T1000 (cell line): ENCODE data around the gene ADISSP.
"Not testable (repeated sequence)": the region's sequence is repeated elsewhere in the genome, so short reads cannot be mapped to it uniquely, and the experiment has no call there.

Experiments used
- DNase-seq: peaks from one replicate; lab custom pipeline; 2025; ENCODE audit warnings: mixed read lengths; lab: John Stamatoyannopoulos, UW

The ADISSP gene

DNA sequence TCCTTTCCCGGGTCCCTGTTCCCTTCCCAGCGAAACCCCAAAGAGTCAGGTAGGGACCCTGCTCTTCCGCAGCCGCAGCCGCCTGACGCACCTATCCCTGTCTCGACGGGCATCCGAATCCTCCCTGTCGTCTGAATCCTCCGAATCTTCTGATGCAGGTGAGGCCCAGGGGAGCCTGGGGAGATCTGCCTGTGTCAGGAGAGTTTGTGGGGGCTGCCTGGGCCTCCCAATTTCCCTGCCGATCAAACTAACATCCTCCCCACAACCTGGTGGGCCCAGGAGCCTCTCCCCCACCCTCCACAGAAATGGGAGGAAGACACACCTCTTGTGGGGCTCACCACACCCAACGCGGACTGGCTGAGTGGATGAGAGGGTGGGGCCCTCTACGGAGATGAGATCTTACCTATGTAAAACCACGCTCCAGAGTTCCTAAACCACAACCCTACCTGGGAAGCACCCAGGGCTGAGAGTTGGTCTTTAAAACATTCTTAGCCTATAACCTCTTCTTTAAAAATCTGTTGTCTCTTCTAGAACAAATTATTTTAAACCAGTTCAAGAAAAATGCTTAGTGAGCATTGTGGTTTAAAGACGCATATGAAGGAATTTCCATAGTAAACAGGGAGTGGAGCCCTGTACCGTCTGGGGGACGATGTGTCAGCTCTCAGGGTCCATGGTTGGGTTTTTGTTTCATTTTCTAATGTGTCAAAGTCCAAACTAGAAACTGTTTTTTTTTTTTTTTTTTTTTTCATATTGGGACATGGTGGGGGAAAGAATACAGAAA lies 30.2 kb upstream of the ADISSP start:
- DNase-seq = no peak

DNA sequence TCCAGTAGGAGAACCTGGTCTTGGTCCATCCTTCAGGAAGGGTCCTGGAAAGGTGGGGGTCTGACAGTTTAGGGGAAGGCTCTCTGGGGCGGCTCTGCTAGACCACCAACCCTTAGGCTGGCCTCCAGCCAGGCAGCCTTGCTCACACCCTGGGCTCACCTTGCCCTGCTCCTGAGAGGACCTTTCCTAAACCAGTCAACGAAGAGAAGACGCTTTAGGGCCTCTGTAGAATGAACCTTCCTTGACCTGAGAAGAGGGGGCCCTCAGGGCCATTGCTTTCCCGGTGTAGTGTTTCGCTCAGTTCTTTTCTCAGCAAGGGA lies 29.6 kb upstream of the ADISSP start:
- no peak for DNase-seq

DNA sequence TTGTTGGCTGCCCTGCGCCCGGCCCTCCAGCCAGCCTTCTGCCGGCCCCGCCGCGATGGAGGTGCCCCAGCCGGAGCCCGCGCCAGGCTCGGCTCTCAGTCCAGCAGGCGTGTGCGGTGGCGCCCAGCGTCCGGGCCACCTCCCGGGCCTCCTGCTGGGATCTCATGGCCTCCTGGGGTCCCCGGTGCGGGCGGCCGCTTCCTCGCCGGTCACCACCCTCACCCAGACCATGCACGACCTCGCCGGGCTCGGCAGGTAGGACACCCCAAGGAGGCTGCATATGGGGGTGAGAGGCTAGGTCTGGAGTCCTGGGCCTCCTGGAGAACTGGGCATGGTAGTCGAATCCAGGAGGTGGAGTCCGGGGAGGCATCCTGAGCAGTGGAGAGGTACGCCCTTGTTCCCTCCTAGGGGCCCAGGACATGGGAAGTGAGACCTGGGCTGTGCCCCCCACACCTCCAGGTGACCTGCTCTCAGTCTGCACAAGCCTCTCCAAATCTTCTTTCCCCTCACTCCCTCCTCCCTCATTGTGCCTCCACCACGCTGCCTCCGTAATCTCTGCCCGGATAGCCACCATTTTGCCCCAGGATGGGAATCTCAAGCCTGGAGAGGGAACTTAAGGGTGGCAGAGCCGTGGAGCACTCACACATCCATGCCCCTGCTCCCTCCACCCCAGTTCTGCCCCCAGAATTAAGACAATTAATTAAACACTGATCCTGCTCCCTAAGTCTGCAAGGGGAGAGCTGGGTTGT lies 29.1 kb upstream of the ADISSP start:
- DNase-seq = no peak

DNA sequence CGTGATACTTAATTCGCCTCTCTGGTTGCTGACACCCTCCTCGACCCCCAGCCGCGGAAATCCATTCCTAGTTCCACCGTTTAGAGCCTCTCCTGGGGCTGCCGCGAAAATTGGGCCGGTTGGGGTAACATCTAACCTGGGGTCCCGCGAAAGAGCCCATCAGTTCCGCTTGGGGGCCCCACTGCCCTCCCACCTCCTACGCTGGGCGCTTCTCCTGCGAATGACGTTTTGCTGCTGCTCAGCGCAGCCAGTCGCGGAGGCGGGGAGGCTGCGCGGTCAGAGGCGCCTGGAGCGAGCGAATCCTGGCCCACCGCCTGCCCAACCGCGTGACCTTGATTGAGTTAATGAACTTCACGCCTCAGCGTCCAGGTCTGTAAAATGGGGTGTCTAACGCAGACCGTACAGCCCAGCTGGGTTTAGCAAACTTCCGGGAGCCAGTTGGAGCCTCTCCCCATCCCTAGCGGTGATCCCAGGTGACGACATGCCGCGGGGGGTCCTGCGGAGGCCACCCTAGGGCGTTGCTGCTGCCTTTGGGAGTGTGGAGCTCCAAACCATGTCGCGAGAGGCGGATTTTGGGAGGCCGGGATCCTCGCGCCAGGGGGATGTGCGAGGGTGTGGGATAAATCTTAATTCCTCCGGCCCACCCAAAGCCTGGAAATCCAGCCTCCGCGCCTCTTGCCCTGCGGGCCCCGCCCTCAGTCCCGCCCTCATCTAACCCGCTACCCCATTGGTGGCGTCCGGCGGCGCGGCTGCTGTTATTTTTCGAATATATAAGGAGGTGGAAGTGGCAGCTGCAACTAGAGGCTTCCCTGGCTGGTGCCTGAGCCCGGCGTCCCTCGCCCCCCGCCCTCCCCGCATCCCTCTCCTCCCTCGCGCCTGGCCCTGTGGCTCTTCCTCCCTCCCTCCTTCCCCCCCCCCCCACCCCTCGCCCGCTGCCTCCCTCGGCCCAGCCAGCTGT lies 28.2 kb upstream of the ADISSP start, which contains the start of gene CDC25B:
Gene CDC25B (plus strand): TSS at position 800 of the 958 bp plus-strand sequence. CDS start 222 bp downstream, outside the sequence.
- peak; percentile 87 for DNase-seq

DNA sequence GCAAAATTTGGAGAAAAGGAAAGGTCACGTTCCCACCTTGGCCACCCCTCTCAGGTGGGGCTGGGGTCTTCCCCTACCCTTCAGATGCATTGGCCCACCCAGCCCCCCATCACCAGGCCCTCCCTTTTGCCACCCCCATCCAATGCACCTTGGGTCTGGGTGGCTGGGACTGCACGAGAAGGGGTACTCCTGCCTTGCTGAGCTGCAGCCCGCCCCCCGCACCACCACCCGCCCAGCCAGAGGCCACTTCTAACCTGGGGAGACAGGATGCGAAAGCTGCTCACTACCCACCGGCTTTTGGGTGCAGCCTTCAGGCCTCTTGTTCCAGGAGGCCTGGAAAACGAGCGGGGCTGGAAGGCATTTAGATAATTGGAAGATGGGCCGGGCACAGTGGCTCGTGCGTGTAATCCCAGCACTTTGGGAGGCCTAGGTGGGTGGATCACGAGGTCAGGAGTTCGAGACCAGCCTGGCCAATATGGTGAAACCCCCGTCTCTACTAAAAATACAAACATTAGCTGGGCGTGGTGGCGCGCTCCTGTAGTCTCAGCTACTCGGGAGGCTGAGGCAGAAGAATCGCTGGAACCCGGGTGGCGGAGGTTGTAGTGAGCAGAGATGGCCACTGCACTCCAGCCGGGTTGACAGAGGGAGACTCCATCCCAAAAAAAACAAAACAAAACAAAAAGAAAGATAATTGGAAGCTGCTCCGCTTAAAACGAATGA lies 27.3 kb upstream of the ADISSP start:
- no peak for DNase-seq

DNA sequence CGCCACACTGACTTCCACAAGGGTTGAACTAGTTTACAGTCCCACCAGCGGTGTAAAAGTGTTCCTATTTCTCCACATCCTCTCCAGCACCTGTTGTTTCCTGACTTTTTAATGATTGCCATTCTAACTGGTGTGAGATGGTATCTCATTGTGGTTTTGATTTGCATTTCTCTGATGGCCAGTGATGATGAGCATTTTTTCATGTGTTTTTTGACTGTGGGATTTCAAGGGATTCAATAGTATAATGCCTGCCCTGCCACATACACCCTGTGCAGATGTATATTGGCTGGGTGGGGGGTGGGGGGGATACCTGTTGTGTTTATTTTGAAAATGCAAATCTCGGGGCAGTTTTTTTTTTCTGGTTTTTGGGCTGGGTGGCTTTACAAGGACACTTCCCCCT lies 26.6 kb upstream of the ADISSP start:
- DNase-seq = not testable (repeated sequence)

DNA sequence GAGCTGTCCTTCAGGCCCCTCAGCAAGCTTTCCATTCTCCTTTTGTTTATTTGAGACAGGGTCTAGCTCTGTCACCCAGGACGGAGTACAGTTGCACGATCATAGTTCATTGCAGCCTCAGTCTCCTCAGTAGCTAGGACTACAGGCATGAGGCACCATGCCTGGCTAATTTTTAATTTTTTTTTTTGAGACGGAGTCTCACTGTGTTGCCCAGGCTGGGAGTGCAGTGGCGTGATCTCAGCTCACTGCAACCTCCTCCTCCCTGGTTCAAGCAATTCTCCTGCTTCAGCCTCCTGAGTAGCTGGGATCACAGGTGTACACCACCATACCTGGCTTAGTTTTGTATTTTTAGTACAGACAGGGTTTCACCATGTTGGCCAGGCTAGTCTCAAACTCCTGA lies 21.6 kb upstream of the ADISSP start:
- DNase-seq = not testable (repeated sequence)

DNA sequence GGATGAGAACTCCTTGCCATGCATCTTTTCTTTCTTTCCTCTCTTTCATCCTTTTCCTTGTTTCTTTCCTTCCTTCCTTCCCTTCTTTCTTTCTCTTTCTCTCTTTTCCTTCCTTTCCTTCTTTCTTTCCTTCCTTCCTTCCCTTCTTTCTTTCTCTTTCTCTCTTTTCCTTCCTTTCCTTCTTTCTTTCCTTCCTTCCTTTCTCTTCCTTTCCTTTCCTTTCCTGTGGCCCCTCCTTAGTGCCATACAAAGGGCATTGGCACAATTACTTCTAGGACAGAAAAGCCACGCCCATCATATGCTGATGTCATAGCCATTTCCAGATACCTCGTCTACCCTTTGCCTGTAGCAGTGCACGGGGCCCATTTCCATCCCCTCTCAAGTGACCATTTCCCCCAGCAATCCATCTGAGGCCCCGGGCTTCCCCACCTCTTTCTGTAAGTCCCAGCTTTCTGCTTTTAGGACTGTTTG lies 21.2 kb upstream of the ADISSP start:
- peak; percentile 2 for DNase-seq

DNA sequence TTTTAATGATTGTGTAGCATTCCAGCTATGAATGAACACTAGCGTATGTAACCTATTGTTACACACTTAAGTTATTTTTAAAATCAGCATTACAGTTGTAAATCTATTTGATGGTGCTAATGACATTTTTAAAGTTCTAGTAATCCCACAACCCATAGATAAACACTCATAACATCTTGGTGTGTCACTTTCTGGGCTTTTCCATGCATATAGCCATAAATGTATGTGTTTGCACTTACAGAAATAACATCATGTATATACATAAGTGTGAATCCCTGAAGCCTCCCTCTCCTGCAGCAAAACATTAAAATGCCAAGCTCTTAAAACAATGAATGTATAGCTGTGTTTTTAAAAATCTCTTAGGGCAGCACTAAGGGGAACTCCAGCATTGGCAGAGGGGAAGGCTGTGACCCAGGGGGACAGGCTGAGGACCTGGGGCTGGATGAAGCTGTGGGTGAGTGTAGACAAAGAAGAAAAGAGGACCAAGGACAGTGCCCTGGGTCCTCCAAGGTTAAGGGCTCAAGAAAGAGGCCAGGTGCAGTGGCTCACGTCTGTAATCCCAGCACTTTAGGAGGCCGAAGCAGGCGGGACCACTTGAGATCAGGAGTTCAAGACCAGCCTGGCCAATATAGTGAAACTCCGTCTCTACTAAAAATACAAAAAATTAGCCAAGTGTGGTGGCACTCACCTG lies 19.9 kb upstream of the ADISSP start:
- DNase-seq = no peak

DNA sequence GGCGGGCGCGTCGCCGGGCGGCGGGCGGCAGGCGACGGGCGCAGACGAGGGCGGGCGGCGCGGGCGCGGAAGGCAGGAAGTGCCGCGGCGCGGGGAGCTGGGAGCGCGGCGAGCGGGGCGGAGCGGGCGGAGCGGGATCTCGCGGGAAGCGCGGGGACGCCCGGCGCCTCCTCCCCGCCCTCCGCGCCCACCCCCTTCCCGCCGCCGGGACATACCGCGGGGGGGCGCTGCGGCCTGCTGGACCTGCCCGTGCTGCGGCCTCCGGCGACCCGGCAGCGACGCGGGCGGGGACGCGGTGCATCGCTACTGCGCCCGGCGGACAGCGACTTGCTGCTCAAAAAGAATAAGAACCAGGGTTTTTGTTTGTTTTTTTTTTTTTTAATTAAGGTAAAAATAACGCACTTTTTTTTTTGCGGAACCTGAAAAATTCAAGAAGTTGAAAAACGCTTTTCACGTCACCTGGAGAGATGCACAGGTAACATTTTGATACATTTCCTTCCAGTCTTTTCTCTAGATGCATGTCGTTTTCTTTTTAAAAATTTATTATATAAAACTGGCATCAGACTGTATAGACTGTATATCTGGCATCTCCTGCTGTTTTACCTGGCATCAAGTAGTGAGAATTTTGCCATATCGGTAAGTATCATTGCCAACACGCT lies 19.2 kb upstream of the ADISSP start, which contains the start of gene CENPB:
Gene CENPB (minus strand): TSS at position 76 of the 659 bp plus-strand sequence. CDS start 257 bp downstream, outside the sequence.
- DNase-seq = peak; percentile 80

DNA sequence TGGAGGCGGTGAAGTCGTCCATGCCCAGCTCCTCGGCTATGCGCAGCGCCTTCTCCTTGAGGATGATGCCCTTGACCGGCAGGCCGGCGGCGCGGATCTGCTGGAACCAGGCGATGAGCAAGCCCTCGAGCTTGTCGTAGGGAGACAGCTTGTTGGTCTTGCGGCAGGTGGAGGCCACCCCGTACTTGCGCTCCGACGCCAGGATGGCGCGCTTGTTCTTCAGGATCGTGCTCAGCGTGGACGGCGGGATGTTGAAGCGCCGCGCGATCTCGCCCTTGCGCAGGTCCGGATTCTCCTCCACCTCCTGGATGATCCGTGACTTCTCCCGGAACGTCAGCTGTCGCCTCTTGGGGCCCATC lies 18.6 kb upstream of the ADISSP start:
- DNase-seq = no peak

DNA sequence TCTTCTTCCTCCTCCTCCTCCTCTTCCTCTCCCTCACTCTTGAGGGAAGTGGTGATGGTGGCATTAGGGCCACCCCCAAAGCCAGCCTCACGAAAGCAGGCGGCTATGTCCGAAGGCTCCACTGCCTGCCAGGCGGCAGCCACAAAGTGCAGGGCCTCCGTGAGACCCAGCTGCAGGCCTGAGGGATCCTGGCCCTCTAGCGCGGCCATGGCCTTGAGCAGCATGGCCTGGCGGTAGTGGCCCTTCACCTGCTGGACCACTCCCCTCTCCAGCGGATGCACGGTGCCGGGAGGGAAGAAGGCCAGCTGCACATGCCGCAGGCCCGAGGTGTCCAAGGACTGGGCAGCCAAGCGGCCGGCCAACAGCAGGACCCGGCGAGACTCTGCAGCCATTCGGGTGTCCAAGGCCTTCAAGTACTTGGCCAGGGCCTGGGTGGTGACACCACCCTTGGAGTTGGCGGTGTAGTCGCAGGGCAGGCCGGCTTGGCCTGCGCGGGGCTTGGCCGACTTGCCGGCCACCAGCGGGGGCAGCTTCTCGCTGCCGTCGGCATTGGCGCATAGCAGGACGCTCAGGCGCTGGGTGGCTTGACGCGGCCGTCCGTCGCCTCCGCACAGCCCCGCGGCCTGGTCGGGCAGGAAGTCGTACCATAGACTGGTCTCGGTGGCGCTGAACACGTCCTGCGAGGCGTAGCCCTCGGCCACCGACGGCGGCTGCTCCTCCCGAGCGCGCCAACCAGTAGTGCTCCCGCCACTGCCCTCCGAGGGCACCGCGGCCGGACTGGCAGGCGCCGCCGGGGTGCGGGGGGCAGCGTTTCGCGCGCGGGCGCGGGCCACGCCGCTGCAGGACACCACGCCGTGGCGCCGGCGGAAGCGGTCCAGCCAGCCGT lies 17.9 kb upstream of the ADISSP start:
- no peak for DNase-seq

DNA sequence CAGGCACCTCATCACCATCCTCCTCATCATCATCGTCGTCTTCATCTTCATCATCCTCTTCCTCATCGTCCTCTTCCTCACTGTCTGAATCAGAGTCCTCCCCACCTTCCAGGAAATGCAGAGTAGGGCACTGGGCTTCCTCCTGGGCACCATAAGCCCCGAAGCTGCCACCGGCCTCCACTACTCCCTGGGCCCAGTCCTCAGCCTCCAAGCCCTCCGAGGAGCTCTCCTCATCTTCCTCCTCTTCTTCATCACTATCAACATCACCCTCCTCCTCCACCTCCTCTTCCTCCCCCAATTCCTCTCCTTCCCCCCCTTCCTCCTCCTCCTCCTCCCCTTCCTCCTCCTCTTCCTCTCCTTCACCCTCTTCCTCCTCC lies 17.3 kb upstream of the ADISSP start:
- DNase-seq = no peak

DNA sequence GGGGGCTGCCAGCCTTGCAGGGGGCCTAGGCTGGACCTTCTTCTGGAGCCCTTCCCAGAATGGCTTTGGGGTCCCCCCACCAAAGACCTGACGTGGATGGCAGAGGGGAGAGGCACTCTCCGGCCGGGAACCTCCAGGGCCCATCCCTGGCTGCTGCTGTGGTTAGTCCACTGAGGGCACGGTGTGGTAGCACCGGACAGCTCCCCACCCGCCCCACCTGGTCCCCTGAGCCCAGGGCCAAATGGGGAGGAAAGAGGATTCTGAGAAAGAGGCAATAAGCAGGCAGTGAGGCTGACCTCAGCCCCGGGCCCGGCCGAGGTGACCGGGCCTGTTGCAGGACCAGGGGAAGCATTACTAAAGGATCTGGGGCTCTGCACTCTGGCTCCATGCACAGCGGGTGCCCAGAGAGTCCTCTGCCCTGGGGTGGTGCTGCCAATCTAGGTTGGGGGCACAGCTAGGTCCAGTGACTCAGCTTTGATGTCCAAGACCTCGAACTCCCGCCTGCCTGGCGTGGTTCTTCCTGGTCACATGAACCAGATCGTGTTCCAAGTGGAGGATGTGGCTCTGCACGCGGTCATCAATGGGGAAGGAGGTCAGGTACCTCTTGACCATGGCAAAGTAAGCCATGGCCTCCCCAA lies 16.8 kb upstream of the ADISSP start:
- peak; percentile 7 for DNase-seq

DNA sequence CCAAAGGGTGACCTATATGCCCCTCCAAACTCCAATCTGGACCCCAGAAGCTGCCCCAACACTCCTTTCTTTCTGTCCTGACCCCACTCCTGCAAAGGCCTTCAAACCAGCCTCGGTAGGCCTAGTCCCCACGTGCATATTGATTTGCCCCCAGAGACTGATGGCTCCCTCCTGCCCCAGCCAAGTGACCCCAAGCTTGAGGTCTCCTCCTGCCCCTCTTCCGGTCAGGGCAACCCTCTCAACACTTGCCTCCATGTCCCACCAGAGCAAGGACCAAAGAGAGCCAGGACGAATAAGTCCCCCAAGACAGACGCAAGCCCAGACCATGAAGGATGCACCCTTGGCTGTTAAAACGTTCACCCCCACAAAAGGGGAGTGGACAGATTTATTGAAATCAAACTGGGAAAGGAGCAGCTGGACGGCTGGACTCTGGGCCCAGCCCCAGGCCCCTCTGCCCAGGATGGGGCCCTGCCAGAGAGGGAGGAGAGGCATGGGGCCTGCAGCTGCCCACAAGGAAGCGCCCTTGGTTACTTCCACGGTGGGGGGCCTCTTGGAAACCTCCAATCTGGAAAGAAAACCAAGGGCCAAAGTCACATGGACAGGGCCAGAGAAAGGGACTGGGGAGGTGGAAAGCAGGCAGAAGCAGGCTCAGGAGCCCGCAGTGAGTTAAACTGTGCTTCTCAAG lies 16.1 kb upstream of the ADISSP start:
- no peak for DNase-seq

DNA sequence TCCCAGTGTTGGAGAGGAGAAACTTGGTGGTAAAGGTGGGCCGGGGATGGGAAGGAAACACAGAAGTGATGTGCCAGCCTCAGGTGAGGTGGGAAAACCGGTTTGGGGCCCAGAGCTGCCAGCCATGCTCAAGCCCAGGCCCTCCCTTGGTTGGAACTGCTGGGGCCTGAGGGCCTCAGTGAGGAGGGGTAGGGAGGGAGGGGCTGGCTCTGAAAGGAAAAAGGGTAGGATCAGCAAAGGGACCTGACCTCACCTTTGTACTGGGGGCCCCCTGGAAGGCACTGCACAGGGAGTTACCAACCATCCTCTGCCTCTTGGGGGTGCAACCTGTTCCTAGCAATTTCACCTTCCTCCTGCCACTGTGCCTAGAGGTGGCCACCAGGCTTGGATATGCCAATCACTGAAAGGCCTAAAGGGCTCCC lies 15.5 kb upstream of the ADISSP start:
- DNase-seq = no peak

DNA sequence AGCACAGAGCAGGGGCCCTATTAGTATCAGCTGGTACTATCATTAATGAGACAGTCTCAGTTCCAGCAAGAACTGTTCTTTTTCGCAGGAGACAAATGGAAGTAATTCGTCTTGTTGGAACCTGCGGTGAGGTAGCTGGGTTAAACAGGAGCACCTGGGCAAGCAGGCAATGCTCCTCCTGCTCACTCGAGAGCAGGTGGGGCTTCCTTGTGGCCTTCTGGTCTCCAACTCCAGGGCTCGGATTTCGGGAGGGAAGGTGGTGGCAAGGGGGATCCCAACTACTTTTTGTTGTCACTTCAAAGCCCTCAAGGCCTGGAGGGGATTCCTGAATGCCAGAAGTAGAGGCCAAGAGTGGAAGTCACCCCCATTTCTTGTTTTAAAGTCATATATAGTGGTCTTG lies 15.0 kb upstream of the ADISSP start:
- DNase-seq = no peak
